Prostate gland (tissue), 2 donors: ENCODE results near the gene CXCL5.

Experiments
- POLR2A ChIP-seq: fragments of 450-650 bp; IDR thresholded peaks from one replicate; pipeline ENCODE4 v1.6.1; 2016; ENCODE audit warnings: antibody characterized with exemption, mild to moderate bottlenecking
- TF ChIP-seq, protein P1 (sequence below), 4 experiments: fragments of 200-600 bp in 2 of 4; fragments of 450-650 bp in 2 of 4; sonication (generic) in 2 of 4; IDR thresholded peaks; 1 replicate in 3 of 4; 2 replicates in 1 of 4; pipeline ENCODE4 v1.5.1; 2016 to 2019; ENCODE audit warnings: antibody characterized with exemption in 4 of 4, mild to moderate bottlenecking in 2 of 4, moderate library complexity in 2 of 4

DNA sequence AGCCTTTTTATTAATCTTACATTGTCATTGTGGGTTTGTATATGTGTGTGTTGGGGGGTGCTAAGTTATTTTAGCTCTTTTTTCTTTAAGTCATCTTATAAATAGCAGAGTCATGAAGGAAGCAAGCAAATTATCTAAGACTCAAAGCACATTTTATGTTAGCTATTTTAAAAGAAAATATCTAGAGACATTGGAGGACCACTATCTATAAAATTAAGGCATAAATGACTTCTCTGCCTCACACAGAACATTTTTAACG is 6.8 kb downstream of the CXCL5 start:
- TF ChIP-seq, protein P1, sequence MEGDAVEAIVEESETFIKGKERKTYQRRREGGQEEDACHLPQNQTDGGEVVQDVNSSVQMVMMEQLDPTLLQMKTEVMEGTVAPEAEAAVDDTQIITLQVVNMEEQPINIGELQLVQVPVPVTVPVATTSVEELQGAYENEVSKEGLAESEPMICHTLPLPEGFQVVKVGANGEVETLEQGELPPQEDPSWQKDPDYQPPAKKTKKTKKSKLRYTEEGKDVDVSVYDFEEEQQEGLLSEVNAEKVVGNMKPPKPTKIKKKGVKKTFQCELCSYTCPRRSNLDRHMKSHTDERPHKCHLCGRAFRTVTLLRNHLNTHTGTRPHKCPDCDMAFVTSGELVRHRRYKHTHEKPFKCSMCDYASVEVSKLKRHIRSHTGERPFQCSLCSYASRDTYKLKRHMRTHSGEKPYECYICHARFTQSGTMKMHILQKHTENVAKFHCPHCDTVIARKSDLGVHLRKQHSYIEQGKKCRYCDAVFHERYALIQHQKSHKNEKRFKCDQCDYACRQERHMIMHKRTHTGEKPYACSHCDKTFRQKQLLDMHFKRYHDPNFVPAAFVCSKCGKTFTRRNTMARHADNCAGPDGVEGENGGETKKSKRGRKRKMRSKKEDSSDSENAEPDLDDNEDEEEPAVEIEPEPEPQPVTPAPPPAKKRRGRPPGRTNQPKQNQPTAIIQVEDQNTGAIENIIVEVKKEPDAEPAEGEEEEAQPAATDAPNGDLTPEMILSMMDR (IDR thresholded peaks at IDR 0.05): no peak
- no peak for TF ChIP-seq POLR2A
